Fibroblast of lung (primary cell): ENCODE results near the gene THSD7B. TPM values are rescaled to one million over a fixed set of nuclear protein-coding genes. Genes with fewer than 3 reads are reported as not detected.

Source experiments
- DNase-seq, 2 donors: peaks; one replicate each; pipeline versions ENCODE4 v3.0.0 to v3.0.0-alpha.2; 2010; ENCODE audit warnings: low read depth in 2 of 2
- H2AFZ ChIP-seq: 2 replicates; pipeline ENCODE4 v1.5.1; 2012; ENCODE audit warnings: low read length, control low read depth, inconsistent platforms
- H3K27ac ChIP-seq: 2 replicates; pipeline ENCODE4 v1.5.1; 2011; ENCODE audit warnings: low read length, control low read depth; ENCODE audit not compliant: insufficient read depth
- H3K27me3 ChIP-seq: 2 replicates; pipeline ENCODE4 v1.5.1; 2011; ENCODE audit warnings: mild to moderate bottlenecking, low read length; ENCODE audit not compliant: control insufficient read depth, insufficient read depth
- H3K36me3 ChIP-seq: 2 replicates; pipeline ENCODE4 v1.5.1; 2011; ENCODE audit warnings: low read length; ENCODE audit not compliant: control insufficient read depth, insufficient read depth
- H3K4me1 ChIP-seq: 2 replicates; pipeline ENCODE4 v1.5.1; 2011; ENCODE audit warnings: low read length; ENCODE audit not compliant: control insufficient read depth, insufficient read depth; ENCODE audit errors: extremely low read depth
- H3K4me2 ChIP-seq: 2 replicates; pipeline ENCODE4 v1.5.1; 2011; ENCODE audit warnings: low read length, control low read depth; ENCODE audit not compliant: insufficient read depth; ENCODE audit errors: extremely low read depth
- H3K4me3 ChIP-seq, 4 experiments: fragments of 200-600 bp in 1 of 4; sonication (generic) in 1 of 4; replicated peaks in 1 of 4; 2 replicates each; pipeline ENCODE4 v1.5.1; 2011 to 2016; ENCODE audit warnings: low read length in 4 of 4, low read depth in 3 of 4, mild to moderate bottlenecking in 3 of 4, control low read depth in 2 of 4, inconsistent platforms in 1 of 4, mixed read lengths in 1 of 4; ENCODE audit not compliant: insufficient read depth in 1 of 4; ENCODE audit errors: control extremely low read depth in 1 of 4
- H3K79me2 ChIP-seq: 2 replicates; pipeline ENCODE4 v1.5.1; 2012; ENCODE audit warnings: mild to moderate bottlenecking, low read length, inconsistent platforms; ENCODE audit not compliant: control insufficient read depth, insufficient read depth
- H3K9ac ChIP-seq: 2 replicates; pipeline ENCODE4 v1.5.1; 2011; ENCODE audit warnings: mild to moderate bottlenecking, low read length, control low read depth; ENCODE audit not compliant: insufficient read depth
- H3K9me3 ChIP-seq: 2 replicates; pipeline ENCODE4 v1.5.1; 2012; ENCODE audit warnings: low read depth, low read length; ENCODE audit not compliant: control insufficient read depth, insufficient read depth
- H4K20me1 ChIP-seq: 2 replicates; pipeline ENCODE4 v1.5.1; 2011; ENCODE audit warnings: low read length; ENCODE audit not compliant: control insufficient read depth, insufficient read depth; ENCODE audit errors: extremely low read depth
- EZH2 ChIP-seq: IDR thresholded peaks from 2 replicates; pipeline ENCODE4 v1.5.1; 2012; ENCODE audit warnings: low read length, control low read depth, mild to moderate bottlenecking; ENCODE audit errors: missing control alignments
- polyA plus RNA-seq, 2 donors: library from polyadenylated mRNA; depleted of rRNA in 1 of 2; stranded (reverse) in 1 of 2; unstranded in 1 of 2; fragments of >200 nt; gene quantifications; 2 replicates each; pipeline ENCODE4 v1.2.1, GENCODE V29; 2011 to 2012; ENCODE audit warnings: missing spikeins in 1 of 2
- total RNA-seq: library from RNA; depleted of rRNA; stranded (reverse); fragments of >200 nt; gene quantifications from 2 replicates; pipeline ENCODE4 v1.2.1, GENCODE V29; 2014
- TF ChIP-seq, protein P1 (sequence below), 2 donors: IDR thresholded peaks in 1 of 2; conservative IDR thresholded peaks in 1 of 2; 1 replicate in 1 of 2; 2 replicates in 1 of 2; pipeline ENCODE4 v1.5.1; 2011 to 2012; ENCODE audit warnings: low read length in 2 of 2, control low read depth in 1 of 2, inconsistent platforms in 1 of 2, low read depth in 1 of 2, mild to moderate bottlenecking in 1 of 2

Gene THSD7B
- total and polyA plus RNA-seq, 2 donors (not counting 1 experiment from before 2014, with no cell fraction given): under 0.01 TPM; not detected in 1

DNA sequence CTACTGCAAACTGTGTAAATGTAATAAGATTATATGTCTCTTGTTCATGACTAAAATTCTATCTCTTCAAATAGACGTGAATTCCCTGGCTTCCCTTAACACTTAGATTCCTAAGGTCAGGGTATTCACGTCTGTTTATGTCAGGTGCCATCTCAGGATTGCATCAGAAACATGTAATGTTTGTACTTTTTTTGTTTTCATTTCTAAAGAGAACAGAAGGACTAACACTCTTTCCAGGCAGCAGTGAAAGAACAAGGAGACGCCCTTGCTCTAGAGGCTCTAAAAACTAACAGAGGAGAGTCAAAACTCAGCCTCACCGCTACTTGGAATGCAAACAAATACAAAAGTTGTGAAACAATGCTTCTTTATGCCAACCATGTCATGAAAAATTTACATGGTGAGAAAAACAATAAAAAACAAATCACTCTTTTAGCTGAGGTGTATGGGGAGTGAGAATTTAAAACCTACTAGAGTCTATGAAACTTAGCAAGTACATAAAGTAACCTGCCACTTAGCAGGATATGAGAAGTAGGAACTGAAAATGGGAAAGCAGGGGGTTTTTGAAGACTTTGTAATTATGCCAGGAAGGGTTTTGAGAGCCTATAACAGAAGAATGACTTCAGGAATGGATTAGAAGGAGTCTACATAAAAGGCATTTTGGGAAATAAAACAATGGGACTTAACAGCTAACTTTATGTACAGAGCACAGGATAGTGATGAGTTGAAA lies 522.7 kb downstream of the THSD7B start:
- Histone ChIP-seq H4K20me1 (no peaks in the 10 kb centered on the region), H3K9me3 (no peaks in the 10 kb centered on the region), H3K9ac (no peak overlapping the region), H3K27me3 (no peaks in the 10 kb centered on the region), H3K27ac (no peak overlapping the region), H3K79me2 (no peaks in the 10 kb centered on the region), H2AFZ (no peak overlapping the region), H3K36me3 (no peaks in the 10 kb centered on the region), H3K4me1 (no peaks in the 10 kb centered on the region), H3K4me2 (no peak overlapping the region), H3K4me3 (no peak overlapping the region)
- DNase-seq: no peak
- no peak for TF ChIP-seq EZH2
- TF ChIP-seq, protein P1, sequence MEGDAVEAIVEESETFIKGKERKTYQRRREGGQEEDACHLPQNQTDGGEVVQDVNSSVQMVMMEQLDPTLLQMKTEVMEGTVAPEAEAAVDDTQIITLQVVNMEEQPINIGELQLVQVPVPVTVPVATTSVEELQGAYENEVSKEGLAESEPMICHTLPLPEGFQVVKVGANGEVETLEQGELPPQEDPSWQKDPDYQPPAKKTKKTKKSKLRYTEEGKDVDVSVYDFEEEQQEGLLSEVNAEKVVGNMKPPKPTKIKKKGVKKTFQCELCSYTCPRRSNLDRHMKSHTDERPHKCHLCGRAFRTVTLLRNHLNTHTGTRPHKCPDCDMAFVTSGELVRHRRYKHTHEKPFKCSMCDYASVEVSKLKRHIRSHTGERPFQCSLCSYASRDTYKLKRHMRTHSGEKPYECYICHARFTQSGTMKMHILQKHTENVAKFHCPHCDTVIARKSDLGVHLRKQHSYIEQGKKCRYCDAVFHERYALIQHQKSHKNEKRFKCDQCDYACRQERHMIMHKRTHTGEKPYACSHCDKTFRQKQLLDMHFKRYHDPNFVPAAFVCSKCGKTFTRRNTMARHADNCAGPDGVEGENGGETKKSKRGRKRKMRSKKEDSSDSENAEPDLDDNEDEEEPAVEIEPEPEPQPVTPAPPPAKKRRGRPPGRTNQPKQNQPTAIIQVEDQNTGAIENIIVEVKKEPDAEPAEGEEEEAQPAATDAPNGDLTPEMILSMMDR (conservative IDR thresholded peaks at IDR 0.05 in 1 of 2, IDR thresholded peaks at IDR 0.05 in 1 of 2; ENCODE audit: low read depth in 1 of 2, low read length in 2 of 2): no peak

DNA sequence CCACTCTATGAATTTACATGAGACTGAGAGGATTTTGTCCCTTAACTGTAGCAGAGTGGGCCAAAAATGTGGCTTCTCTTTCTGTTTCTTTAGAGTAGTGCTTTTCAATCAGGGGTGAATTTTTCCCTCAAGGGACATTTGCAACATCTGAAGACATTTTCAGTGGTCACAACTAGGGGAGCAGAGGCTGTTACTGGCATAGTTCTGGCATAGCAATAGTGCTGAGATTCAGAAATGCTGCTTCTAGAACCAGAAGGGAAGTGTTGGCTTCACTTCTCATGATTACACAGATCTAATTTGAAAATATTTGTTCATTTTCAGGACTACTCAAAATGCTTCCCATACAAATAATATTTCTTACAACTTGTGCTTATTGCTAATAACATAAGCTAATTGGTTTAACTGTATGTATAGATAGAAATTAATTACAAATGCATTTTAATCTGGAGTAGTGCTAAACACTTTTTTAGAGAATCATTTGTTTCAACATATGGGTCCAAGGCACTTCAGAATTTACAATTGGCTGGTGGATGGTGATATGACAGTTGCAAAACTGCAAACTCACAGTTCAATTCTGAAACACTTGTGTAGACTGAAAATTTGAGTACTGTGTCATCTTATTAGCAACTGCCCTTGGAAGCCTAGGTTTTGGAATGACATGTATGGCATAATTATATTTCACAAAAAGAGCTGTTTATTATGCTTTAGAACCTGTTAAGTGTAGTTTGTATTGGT lies 526.7 kb downstream of the THSD7B start:
- no peaks in the 10 kb centered on the region for H3K9me3 ChIP-seq
- no peak overlapping the region for H3K4me3 ChIP-seq
- H3K79me2 ChIP-seq: no peaks in the 10 kb centered on the region
- no peak overlapping the region for H2AFZ ChIP-seq
- no peaks in the 10 kb centered on the region for H3K36me3 ChIP-seq
- H3K27ac ChIP-seq: no peak overlapping the region
- no peak overlapping the region for H3K9ac ChIP-seq
- TF ChIP-seq, protein P1 (conservative IDR thresholded peaks at IDR 0.05 in 1 of 2, IDR thresholded peaks at IDR 0.05 in 1 of 2; ENCODE audit: low read depth in 1 of 2, low read length in 2 of 2): no peak
- no peak for TF ChIP-seq EZH2
- H3K4me2 ChIP-seq: no peak overlapping the region
- no peaks in the 10 kb centered on the region for H3K27me3 ChIP-seq
- DNase-seq: no peak
- no peaks in the 10 kb centered on the region for H4K20me1 ChIP-seq
- no peaks in the 10 kb centered on the region for H3K4me1 ChIP-seq

DNA sequence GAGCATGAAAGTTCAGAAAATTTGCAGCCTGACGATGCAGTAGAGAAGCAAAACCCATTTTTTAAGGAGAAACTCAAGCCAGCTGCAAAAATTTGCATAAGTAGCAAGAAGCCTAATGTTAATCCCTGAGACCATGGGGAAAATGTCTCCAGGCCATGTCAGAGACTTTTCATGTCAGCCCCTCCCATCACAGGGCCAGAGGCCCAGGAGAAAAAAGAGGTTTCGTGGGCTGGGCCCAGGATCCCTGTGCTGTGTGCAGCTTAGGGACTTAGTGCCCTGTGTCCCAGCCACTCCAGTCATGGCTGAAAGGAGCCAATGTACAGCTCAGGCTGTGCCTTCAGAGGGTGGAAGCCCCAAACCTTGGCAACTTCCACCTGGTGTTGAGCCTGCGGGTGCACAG lies 533.0 kb downstream of the THSD7B start:
- H3K79me2 ChIP-seq: no peaks in the 10 kb centered on the region
- H3K4me1 ChIP-seq: no peaks in the 10 kb centered on the region
- no peak overlapping the region for H3K4me3 ChIP-seq
- no peak overlapping the region for H3K27ac ChIP-seq
- H2AFZ ChIP-seq: no peak overlapping the region
- no peak overlapping the region for H3K4me2 ChIP-seq
- no peak overlapping the region for H3K9ac ChIP-seq
- no peaks in the 10 kb centered on the region for H4K20me1 ChIP-seq
- no peak for TF ChIP-seq EZH2
- TF ChIP-seq, protein P1 (conservative IDR thresholded peaks at IDR 0.05 in 1 of 2, IDR thresholded peaks at IDR 0.05 in 1 of 2; ENCODE audit: low read depth in 1 of 2, low read length in 2 of 2): no peak
- no peaks in the 10 kb centered on the region for H3K27me3 ChIP-seq
- H3K36me3 ChIP-seq: no peaks in the 10 kb centered on the region
- no peaks in the 10 kb centered on the region for H3K9me3 ChIP-seq
- DNase-seq: no peak
